ENCODE measurements around the gene SLC8A3.

Gene SLC8A3

GRCh38 chr14:70140614-70141013 lies 48.1 kb downstream of the SLC8A3 start:
- H3K27ac ChIP-seq (ENCODE audit: poor library complexity, severe bottlenecking), result no peak overlapping the region
- peaks cover 27% of the 10 kb centered on the region for H3K27me3 ChIP-seq (ENCODE audit: insufficient read depth, poor library complexity, severe bottlenecking)
- H3K36me3 ChIP-seq (ENCODE audit: low read depth), result no peaks in the 10 kb centered on the region
- H3K4me3 ChIP-seq (ENCODE audit: severe bottlenecking), result no peak overlapping the region
- no peaks in the 10 kb centered on the region for H3K9me3 ChIP-seq (ENCODE audit: severe bottlenecking)
- no peak for TF ChIP-seq CTCF (IDR thresholded peaks at IDR 0.05; ENCODE audit: poor library complexity, severe bottlenecking)
- ATAC-seq (ENCODE audit: low read depth) (no peak), DNase-seq (ENCODE audit: low spot score) (no peak)
- H3K4me1 ChIP-seq (ENCODE audit: insufficient read depth, poor library complexity, severe bottlenecking), result no peaks in the 10 kb centered on the region

- Histone ChIP-seq H3K27ac (ENCODE audit: poor library complexity, severe bottlenecking) (no peak overlapping the region), H3K36me3 (ENCODE audit: low read depth) (no peaks in the 10 kb centered on the region), H3K4me1 (ENCODE audit: insufficient read depth, poor library complexity, severe bottlenecking) (no peaks in the 10 kb centered on the region), H3K27me3 (ENCODE audit: insufficient read depth, poor library complexity, severe bottlenecking) (peaks cover 30% of the 10 kb centered on the region), H3K4me3 (ENCODE audit: severe bottlenecking) (no peak overlapping the region), H3K9me3 (ENCODE audit: severe bottlenecking) (no peaks in the 10 kb centered on the region)
- no peak for TF ChIP-seq CTCF (IDR thresholded peaks at IDR 0.05; ENCODE audit: poor library complexity, severe bottlenecking)
- DNase-seq (ENCODE audit: low spot score) (no peak), ATAC-seq (ENCODE audit: low read depth) (no peak)
Observed at GRCh38 chr14:70139384-70139783, 49.4 kb downstream of the SLC8A3 start.

GRCh38 chr14:70137788-70138187 lies 51.0 kb downstream of the SLC8A3 start:
- Histone ChIP-seq H3K4me1 (ENCODE audit: insufficient read depth, poor library complexity, severe bottlenecking) (no peaks in the 10 kb centered on the region), H3K27ac (ENCODE audit: poor library complexity, severe bottlenecking) (no peak overlapping the region), H3K4me3 (ENCODE audit: severe bottlenecking) (no peak overlapping the region), H3K27me3 (ENCODE audit: insufficient read depth, poor library complexity, severe bottlenecking) (peaks cover 40% of the 10 kb centered on the region), H3K9me3 (ENCODE audit: severe bottlenecking) (no peaks in the 10 kb centered on the region), H3K36me3 (ENCODE audit: low read depth) (no peaks in the 10 kb centered on the region)
- no peak for TF ChIP-seq CTCF (IDR thresholded peaks at IDR 0.05; ENCODE audit: poor library complexity, severe bottlenecking)
- DNase-seq (ENCODE audit: low spot score) (no peak), ATAC-seq (ENCODE audit: low read depth) (no peak)

- H3K4me3 ChIP-seq (ENCODE audit: severe bottlenecking), result no peak overlapping the region
- no peak overlapping the region for H3K27ac ChIP-seq (ENCODE audit: poor library complexity, severe bottlenecking)
- H3K27me3 ChIP-seq (ENCODE audit: insufficient read depth, poor library complexity, severe bottlenecking), result peaks cover 49% of the 10 kb centered on the region
- no peaks in the 10 kb centered on the region for H3K4me1 ChIP-seq (ENCODE audit: insufficient read depth, poor library complexity, severe bottlenecking)
- H3K36me3 ChIP-seq (ENCODE audit: low read depth), result no peaks in the 10 kb centered on the region
- ATAC-seq (ENCODE audit: low read depth) (no peak), DNase-seq (ENCODE audit: low spot score) (no peak)
- no peaks in the 10 kb centered on the region for H3K9me3 ChIP-seq (ENCODE audit: severe bottlenecking)
- no peak for TF ChIP-seq CTCF (IDR thresholded peaks at IDR 0.05; ENCODE audit: poor library complexity, severe bottlenecking)
Observed at GRCh38 chr14:70133461-70133860, 55.3 kb downstream of the SLC8A3 start.

GRCh38 chr14:70130482-70130881 lies 58.3 kb downstream of the SLC8A3 start:
- no peak for DNase-seq (ENCODE audit: low spot score)
- Histone ChIP-seq H3K27me3 (ENCODE audit: insufficient read depth, poor library complexity, severe bottlenecking) (peaks cover 60% of the 10 kb centered on the region), H3K27ac (ENCODE audit: poor library complexity, severe bottlenecking) (no peak overlapping the region), H3K9me3 (ENCODE audit: severe bottlenecking) (no peaks in the 10 kb centered on the region), H3K36me3 (ENCODE audit: low read depth) (no peaks in the 10 kb centered on the region), H3K4me1 (ENCODE audit: insufficient read depth, poor library complexity, severe bottlenecking) (no peaks in the 10 kb centered on the region), H3K4me3 (ENCODE audit: severe bottlenecking) (no peak overlapping the region)
- ATAC-seq (ENCODE audit: low read depth), result no peak
- no peak for TF ChIP-seq CTCF (IDR thresholded peaks at IDR 0.05; ENCODE audit: poor library complexity, severe bottlenecking)

All from RWPE2 (cell line).